Measurements from ENCODE around the gene NFASC.

The NFASC gene

DNA sequence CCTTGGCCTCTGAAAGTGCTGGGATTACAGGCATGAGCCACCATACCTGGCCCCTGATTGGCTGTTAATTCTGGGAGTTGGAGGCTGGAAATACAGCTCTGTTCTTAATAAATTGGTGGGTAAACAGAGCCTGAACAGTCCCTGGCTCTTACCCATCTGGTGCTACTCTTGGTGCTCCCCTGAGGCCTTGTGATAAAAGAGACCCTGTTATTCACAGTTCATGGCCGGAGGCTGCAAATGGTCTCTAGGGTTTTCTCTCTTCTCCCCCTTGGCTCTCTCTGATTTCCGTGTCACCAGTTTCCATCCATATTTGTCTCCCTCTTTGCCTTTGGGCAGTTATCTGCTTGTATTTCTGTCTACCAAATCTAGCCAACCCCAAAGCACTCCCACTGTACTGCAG is 17.2 kb downstream of the NFASC start:
- H3K4me1 ChIP-seq (ENCODE audit: control insufficient read depth, insufficient read depth, low read length) = peaks cover 9% of the 10 kb centered on the region; the same call in 1 of the 2 replicates
- H3K9ac ChIP-seq (ENCODE audit: low read length) = no peak overlapping the region
- no peak overlapping the region for H3K27ac ChIP-seq (ENCODE audit: low read depth, low read length)
- no peak overlapping the region for H3K4me3 ChIP-seq (ENCODE audit: low read depth, low read length)
- no peaks in the 10 kb centered on the region for H3K36me3 ChIP-seq (ENCODE audit: control insufficient read depth, insufficient read depth, low read length)
- no peaks in the 10 kb centered on the region for H3K27me3 ChIP-seq (ENCODE audit: control insufficient read depth, insufficient read depth, low read length)
- H3K9me3 ChIP-seq (ENCODE audit: control insufficient read depth, insufficient read depth, low read depth, low read length) = no peaks in the 10 kb centered on the region

DNA sequence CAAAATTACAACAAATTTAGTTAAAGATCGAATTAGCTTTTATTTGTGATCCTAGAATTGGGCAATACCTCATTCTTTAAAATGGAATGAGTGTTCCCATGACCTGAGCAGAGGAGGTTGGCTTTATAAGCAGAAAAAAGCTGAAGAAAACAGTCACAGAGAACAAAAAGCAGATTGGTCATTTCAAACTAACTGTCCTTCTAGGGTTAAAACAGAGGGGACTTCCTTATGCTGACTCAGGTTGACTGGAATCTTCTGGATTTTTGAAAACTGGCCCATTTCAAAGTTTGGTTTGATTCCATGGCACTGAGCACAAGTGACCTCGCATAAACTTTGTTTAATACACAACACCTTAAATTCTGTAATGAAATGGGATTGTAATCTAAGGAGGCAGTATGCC is 17.6 kb downstream of the NFASC start:
- H3K9ac ChIP-seq (ENCODE audit: low read length) = no peak overlapping the region
- H3K36me3 ChIP-seq (ENCODE audit: control insufficient read depth, insufficient read depth, low read length) = no peaks in the 10 kb centered on the region
- H3K27me3 ChIP-seq (ENCODE audit: control insufficient read depth, insufficient read depth, low read length) = no peaks in the 10 kb centered on the region
- H3K27ac ChIP-seq (ENCODE audit: low read depth, low read length) = no peak overlapping the region
- no peak overlapping the region for H3K4me3 ChIP-seq (ENCODE audit: low read depth, low read length)
- H3K9me3 ChIP-seq (ENCODE audit: control insufficient read depth, insufficient read depth, low read depth, low read length) = no peaks in the 10 kb centered on the region
- peaks cover 9% of the 10 kb centered on the region; the same call in 1 of the 2 replicates for H3K4me1 ChIP-seq (ENCODE audit: control insufficient read depth, insufficient read depth, low read length)

DNA sequence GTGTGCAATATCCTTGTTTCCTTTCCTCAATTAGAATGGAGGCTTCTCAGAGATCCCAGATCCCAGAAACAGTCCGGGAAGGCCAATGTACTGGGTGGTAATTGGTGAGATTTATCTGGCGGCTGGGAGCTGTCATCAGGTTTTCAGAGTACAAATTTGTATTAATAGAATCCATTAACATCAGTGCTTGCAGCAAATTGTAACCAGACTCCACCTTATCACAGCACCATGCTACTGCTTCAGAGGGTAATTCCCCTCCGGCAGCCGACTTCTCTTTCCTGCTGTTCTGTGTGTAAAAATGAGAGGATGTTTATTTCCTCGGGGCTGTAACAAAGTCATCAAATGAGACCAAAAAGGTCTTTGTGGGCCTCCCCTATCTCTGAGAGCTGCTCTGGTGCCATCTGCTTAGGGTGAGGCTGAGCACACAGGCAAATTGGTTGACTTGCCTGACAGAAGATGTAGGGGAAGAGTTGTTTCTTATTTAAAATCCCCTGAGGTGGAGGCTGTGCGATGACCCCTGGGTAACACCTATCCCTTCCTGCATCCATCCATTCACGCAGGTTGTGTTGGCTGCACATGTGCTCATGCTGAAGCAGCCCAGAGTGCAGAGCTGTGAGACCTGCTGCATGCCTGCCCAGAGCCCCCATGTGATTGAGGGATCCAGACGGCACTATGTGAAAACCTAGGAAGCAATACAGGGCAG is 19.2 kb downstream of the NFASC start:
- Histone ChIP-seq H3K9ac (ENCODE audit: low read length) (no peak overlapping the region), H3K27me3 (ENCODE audit: control insufficient read depth, insufficient read depth, low read length) (peaks cover 4% of the 10 kb centered on the region; the same call in 1 of the 2 replicates), H3K9me3 (ENCODE audit: control insufficient read depth, insufficient read depth, low read depth, low read length) (no peaks in the 10 kb centered on the region), H3K36me3 (ENCODE audit: control insufficient read depth, insufficient read depth, low read length) (no peaks in the 10 kb centered on the region), H3K4me3 (ENCODE audit: low read depth, low read length) (no peak overlapping the region), H3K4me1 (ENCODE audit: control insufficient read depth, insufficient read depth, low read length) (peaks cover 9% of the 10 kb centered on the region; the same call in 1 of the 2 replicates), H3K27ac (ENCODE audit: low read depth, low read length) (no peak overlapping the region)

DNA sequence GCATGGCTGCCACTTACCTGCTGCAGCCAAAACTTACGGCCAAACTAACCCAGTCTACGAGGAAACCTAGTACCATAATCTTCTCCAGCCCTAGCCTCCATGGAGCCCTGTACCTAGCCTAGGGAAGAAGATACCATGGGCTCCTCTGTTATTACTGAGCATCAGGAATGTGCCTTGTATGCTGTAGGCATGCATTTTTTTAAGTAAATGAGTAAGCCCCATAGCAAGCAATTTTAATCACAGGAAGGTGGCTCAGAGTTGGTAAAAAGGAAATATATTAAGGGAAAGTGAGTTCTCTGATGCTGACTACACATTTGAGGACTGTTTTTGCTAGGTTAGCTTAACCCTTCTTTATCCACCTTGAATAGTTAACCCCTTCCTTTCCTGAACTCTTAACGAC is 21.2 kb downstream of the NFASC start:
- Histone ChIP-seq H3K36me3 (ENCODE audit: control insufficient read depth, insufficient read depth, low read length) (no peaks in the 10 kb centered on the region), H3K9me3 (ENCODE audit: control insufficient read depth, insufficient read depth, low read depth, low read length) (no peaks in the 10 kb centered on the region), H3K4me1 (ENCODE audit: control insufficient read depth, insufficient read depth, low read length) (peaks cover 14% of the 10 kb centered on the region), H3K4me3 (ENCODE audit: low read depth, low read length) (no peak overlapping the region), H3K27me3 (ENCODE audit: control insufficient read depth, insufficient read depth, low read length) (peaks cover 4% of the 10 kb centered on the region; the same call in 1 of the 2 replicates), H3K9ac (ENCODE audit: low read length) (no peak overlapping the region), H3K27ac (ENCODE audit: low read depth, low read length) (no peak overlapping the region)

DNA sequence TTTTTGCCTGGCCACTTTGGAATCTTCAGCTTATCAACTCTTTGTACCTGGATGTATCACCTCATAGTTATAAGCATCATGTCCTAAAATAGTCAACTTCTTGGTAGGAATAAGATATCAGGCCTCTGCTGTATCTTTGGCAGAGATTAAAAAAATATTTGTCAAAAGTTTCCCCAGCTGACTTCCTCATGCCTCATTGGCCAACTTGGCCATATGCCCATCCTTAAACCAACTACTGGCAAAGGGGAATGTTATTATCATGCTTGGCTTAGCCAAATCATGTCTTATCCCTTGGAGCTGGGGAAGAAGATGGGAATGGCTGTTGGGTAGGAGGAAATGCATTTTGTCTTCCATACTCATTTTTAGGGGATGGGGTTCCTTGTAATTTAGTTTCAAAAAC is 23.4 kb downstream of the NFASC start:
- H3K27me3 ChIP-seq (ENCODE audit: control insufficient read depth, insufficient read depth, low read length) = peaks cover 4% of the 10 kb centered on the region; the same call in 1 of the 2 replicates

DNA sequence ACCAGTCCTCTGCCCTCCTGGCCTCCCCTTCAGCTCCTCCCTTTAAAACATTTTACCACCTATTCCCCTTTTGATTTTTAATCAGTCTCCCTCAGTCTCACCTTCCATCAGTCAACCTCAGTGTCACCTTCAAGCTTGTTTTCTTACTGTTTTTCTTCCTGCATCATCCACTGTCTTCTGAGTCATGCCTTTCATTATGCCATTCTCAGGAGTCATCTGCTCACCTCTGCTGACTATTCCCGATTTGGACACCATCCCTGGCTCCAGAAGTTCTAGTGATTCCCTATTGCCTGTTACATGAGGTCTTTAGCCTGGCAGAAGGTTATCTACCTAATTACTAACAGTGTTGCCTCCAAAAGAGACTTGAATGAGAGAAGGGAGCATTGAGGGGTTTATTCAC is 23.9 kb downstream of the NFASC start:
- Histone ChIP-seq H3K9ac (ENCODE audit: low read length) (no peak overlapping the region), H3K9me3 (ENCODE audit: control insufficient read depth, insufficient read depth, low read depth, low read length) (no peaks in the 10 kb centered on the region), H3K27ac (ENCODE audit: low read depth, low read length) (no peak overlapping the region), H3K4me3 (ENCODE audit: low read depth, low read length) (no peak overlapping the region), H3K27me3 (ENCODE audit: control insufficient read depth, insufficient read depth, low read length) (peaks cover 4% of the 10 kb centered on the region; the same call in 1 of the 2 replicates), H3K4me1 (ENCODE audit: control insufficient read depth, insufficient read depth, low read length) (peaks cover 13% of the 10 kb centered on the region), H3K36me3 (ENCODE audit: control insufficient read depth, insufficient read depth, low read length) (no peaks in the 10 kb centered on the region)

More for the DNA sequence above, 23.4 kb downstream of the NFASC start:
- Histone ChIP-seq H3K36me3 (ENCODE audit: control insufficient read depth, insufficient read depth, low read length) (no peaks in the 10 kb centered on the region), H3K9me3 (ENCODE audit: control insufficient read depth, insufficient read depth, low read depth, low read length) (no peaks in the 10 kb centered on the region), H3K27ac (ENCODE audit: low read depth, low read length) (no peak overlapping the region), H3K4me1 (ENCODE audit: control insufficient read depth, insufficient read depth, low read length) (peaks cover 18% of the 10 kb centered on the region), H3K9ac (ENCODE audit: low read length) (no peak overlapping the region), H3K4me3 (ENCODE audit: low read depth, low read length) (no peak overlapping the region)

DNA sequence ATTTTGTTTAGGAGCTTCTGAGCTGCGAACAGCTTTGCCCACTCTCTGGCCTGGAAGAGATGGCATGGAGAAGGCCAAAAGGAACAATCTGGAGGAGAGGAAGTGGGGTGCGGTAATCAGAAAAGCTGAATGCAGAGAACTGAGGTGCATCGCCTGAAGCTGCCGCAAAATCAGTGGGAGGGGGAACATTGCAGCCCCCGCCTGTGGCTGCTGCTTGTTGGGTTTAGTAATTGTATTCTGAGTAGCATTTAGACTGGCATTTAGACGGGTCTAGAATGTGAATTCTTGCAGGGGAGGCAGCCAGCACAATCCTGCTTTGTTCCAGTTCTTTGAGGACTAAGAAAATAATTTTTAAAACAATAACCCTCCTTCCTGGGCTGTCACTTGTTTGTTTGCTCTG is 25.4 kb downstream of the NFASC start:
- H3K27me3 ChIP-seq (ENCODE audit: control insufficient read depth, insufficient read depth, low read length) = peaks cover 4% of the 10 kb centered on the region; the same call in 1 of the 2 replicates
- no peaks in the 10 kb centered on the region for H3K36me3 ChIP-seq (ENCODE audit: control insufficient read depth, insufficient read depth, low read length)
- no peaks in the 10 kb centered on the region for H3K9me3 ChIP-seq (ENCODE audit: control insufficient read depth, insufficient read depth, low read depth, low read length)
- no peak overlapping the region for H3K9ac ChIP-seq (ENCODE audit: low read length)
- no peak overlapping the region for H3K27ac ChIP-seq (ENCODE audit: low read depth, low read length)
- no peak overlapping the region for H3K4me3 ChIP-seq (ENCODE audit: low read depth, low read length)
- H3K4me1 ChIP-seq (ENCODE audit: control insufficient read depth, insufficient read depth, low read length) = peaks cover 8% of the 10 kb centered on the region; the same call in 1 of the 2 replicates

DNA sequence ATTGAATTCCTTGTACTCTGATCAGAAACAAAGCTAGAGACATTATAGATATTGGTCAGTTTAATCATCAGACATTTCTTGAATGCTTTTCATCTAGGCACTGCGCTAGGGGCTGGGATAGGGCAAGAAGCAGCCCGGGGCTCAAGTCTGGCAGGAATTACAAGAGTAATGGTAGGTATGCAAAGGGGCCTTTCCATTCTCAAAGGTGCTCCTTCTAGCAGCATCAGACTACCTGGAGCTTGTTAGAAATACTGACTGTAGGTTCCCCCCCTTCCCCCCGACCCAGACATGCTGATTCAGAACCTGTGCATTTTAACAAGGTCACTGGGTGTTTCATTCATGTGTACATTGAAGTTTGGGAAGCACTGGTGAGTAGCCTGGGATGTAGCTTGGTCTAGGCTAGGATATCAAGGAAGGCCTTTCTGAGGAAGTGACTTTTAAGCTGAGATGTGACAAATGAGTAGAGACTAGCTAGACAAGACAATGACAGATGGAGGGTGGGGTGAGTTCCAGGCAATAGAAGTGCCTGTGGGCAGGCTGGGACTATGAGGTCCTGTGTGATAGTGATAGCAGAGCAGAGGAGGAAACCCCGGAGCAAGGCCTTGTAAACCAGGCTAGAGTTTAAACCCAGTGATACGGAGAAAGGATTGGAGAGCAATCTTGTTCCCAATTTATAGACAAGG is 26.3 kb downstream of the NFASC start:
- Histone ChIP-seq H3K4me1 (ENCODE audit: control insufficient read depth, insufficient read depth, low read length) (peaks cover 8% of the 10 kb centered on the region; the same call in 1 of the 2 replicates), H3K9me3 (ENCODE audit: control insufficient read depth, insufficient read depth, low read depth, low read length) (no peaks in the 10 kb centered on the region), H3K9ac (ENCODE audit: low read length) (no peak overlapping the region)

DNA sequence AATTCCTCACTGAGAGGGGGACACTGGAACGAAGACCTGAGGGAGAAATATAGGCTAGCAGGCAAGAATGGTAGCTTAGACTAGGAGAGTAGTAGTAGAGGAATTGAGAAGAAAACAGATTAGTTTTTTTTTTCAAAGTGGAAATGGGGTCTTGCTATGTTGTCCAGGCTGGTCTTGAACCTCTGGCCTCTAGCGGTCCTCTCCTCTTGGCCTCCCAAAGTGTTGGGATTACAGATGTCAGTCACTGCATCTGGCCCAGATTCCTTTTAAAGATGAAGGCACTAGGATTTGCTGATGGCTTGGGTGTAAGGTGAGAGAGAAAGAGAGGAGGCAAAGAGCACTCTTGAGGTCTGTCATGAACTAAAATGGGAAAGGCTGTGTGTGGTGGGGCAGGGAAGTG is 30.1 kb downstream of the NFASC start:
- Histone ChIP-seq H3K4me1 (ENCODE audit: control insufficient read depth, insufficient read depth, low read length) (peaks cover 8% of the 10 kb centered on the region; the same call in 1 of the 2 replicates), H3K4me3 (ENCODE audit: low read depth, low read length) (no peak overlapping the region), H3K9me3 (ENCODE audit: control insufficient read depth, insufficient read depth, low read depth, low read length) (no peaks in the 10 kb centered on the region), H3K9ac (ENCODE audit: low read length) (no peak overlapping the region), H3K27me3 (ENCODE audit: control insufficient read depth, insufficient read depth, low read length) (no peaks in the 10 kb centered on the region), H3K36me3 (ENCODE audit: control insufficient read depth, insufficient read depth, low read length) (no peaks in the 10 kb centered on the region), H3K27ac (ENCODE audit: low read depth, low read length) (no peak overlapping the region)

More for the DNA sequence above, 26.3 kb downstream of the NFASC start:
- H3K4me3 ChIP-seq (ENCODE audit: low read depth, low read length) = no peak overlapping the region
- H3K27ac ChIP-seq (ENCODE audit: low read depth, low read length) = no peak overlapping the region
- no peaks in the 10 kb centered on the region for H3K36me3 ChIP-seq (ENCODE audit: control insufficient read depth, insufficient read depth, low read length)
- H3K27me3 ChIP-seq (ENCODE audit: control insufficient read depth, insufficient read depth, low read length) = peaks cover 4% of the 10 kb centered on the region; the same call in 1 of the 2 replicates

DNA sequence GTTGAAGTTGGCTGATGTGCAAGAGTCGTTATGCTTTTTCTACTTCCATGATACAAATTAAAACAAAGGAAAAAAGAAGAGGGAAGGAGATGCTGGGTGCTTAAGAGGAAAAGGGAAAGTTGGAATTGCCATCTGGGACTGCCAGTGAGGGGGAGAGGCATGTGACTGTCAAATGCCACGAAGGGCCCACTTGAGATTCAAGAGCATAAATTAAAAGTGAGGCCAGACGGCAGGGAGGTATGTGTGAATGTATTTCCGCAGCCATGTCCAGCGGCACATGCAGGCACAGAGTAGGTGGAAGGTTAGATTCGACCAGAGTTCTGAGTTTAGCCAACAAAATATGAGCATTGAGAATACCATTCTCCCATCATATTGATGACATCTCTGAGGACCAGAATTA is 32.0 kb downstream of the NFASC start:
- Histone ChIP-seq H3K4me3 (ENCODE audit: low read depth, low read length) (no peak overlapping the region), H3K27me3 (ENCODE audit: control insufficient read depth, insufficient read depth, low read length) (no peaks in the 10 kb centered on the region), H3K27ac (ENCODE audit: low read depth, low read length) (no peak overlapping the region), H3K36me3 (ENCODE audit: control insufficient read depth, insufficient read depth, low read length) (no peaks in the 10 kb centered on the region), H3K4me1 (ENCODE audit: control insufficient read depth, insufficient read depth, low read length) (no peaks in the 10 kb centered on the region), H3K9ac (ENCODE audit: low read length) (no peak overlapping the region), H3K9me3 (ENCODE audit: control insufficient read depth, insufficient read depth, low read depth, low read length) (no peaks in the 10 kb centered on the region)

DNA sequence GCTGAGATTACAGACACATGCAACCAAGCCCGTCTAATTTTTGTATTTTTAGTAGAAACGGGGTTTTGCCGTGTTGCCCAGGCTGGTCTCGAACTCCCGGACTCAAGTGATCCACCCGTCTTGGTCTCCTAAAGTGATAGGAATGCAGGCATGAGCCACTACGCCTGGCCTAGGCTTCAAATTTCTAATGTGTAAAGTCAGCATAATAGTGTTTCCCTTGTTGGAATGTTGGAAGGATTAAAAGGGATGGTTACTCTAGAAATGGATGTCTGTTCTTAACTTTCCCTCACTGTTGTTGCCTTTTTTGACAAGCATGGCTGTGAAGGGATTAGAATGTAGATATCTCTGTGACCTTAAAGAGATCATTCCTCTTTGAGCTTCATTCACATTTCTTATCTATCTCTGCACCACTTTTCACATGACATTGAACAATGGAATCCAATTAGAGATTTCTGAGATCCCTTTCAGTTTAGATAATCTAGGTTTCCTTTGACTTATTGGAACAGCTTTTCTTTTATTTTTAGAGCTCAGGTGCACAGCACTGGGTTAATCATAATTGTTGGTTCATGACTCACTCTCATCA is 33.7 kb downstream of the NFASC start:
- Histone ChIP-seq H3K36me3 (ENCODE audit: control insufficient read depth, insufficient read depth, low read length) (no peaks in the 10 kb centered on the region), H3K27ac (ENCODE audit: low read depth, low read length) (no peak overlapping the region), H3K27me3 (ENCODE audit: control insufficient read depth, insufficient read depth, low read length) (no peaks in the 10 kb centered on the region), H3K9me3 (ENCODE audit: control insufficient read depth, insufficient read depth, low read depth, low read length) (no peaks in the 10 kb centered on the region), H3K4me1 (ENCODE audit: control insufficient read depth, insufficient read depth, low read length) (no peaks in the 10 kb centered on the region), H3K9ac (ENCODE audit: low read length) (no peak overlapping the region), H3K4me3 (ENCODE audit: low read depth, low read length) (no peak overlapping the region)

Measured in HUES6 (cell line).